Measurements from ENCODE around the gene NEUROD4.

- TF ChIP-seq CTCF (IDR thresholded peaks at IDR 0.05) (no peak), POLR2A (IDR thresholded peaks at IDR 0.05) (no peak)
These were observed at the start of gene NEUROD4 for GRCh38 chr12:55019784-55020183.

Data from thyroid gland (tissue), 4 donors.